Keratinocyte (primary cell): ENCODE results near the gene TNS3. TPM values are rescaled to one million over a fixed set of nuclear protein-coding genes. Genes with fewer than 3 reads are reported as not detected.

Source experiments
- DNase-seq: peaks from one replicate; pipeline ENCODE4 v3.0.0-alpha.2; 2011; ENCODE audit warnings: low read depth, missing footprints, low spot score
- FAIRE-seq: peaks from 2 replicates; lab custom pipeline; 2011; peaks lifted over from hg19 to GRCh38; lab: Jason Lieb, UNC
- H2AFZ ChIP-seq: 2 replicates; pipeline ENCODE4 v1.6.0; 2012; ENCODE audit warnings: low read length, control low read depth, inconsistent platforms; ENCODE audit not compliant: control insufficient read depth
- H3K27ac ChIP-seq: 2 replicates; pipeline ENCODE4 v1.5.1; 2011; ENCODE audit warnings: low read length; ENCODE audit not compliant: control insufficient read depth, insufficient read depth
- H3K27me3 ChIP-seq: 3 replicates; pipeline ENCODE4 v1.6.0; 2011; ENCODE audit warnings: low read length; ENCODE audit not compliant: control insufficient read depth, insufficient read depth; ENCODE audit errors: extremely low read depth
- H3K36me3 ChIP-seq, 2 experiments: 2 replicates in 1 of 2; 3 replicates in 1 of 2; pipeline ENCODE4 v1.5.1; 2011; ENCODE audit warnings: low read length in 2 of 2, mild to moderate bottlenecking in 1 of 2; ENCODE audit not compliant: control insufficient read depth in 2 of 2, insufficient read depth in 2 of 2; ENCODE audit errors: extremely low read depth in 1 of 2
- H3K4me1 ChIP-seq: 3 replicates; pipeline ENCODE4 v1.5.1; 2011; ENCODE audit warnings: low read length; ENCODE audit not compliant: control insufficient read depth, insufficient read depth; ENCODE audit errors: extremely low read depth
- H3K4me2 ChIP-seq: 3 replicates; pipeline ENCODE4 v1.6.0; 2011; ENCODE audit warnings: low read depth, low read length; ENCODE audit not compliant: control insufficient read depth, insufficient read depth; ENCODE audit errors: extremely low read depth
- H3K4me3 ChIP-seq, 3 experiments: fragments of 200-600 bp in 1 of 3; sonication (generic) in 1 of 3; 2 replicates in 2 of 3; 3 replicates in 1 of 3; pipeline ENCODE4 v1.5.1; 2011 to 2016; ENCODE audit warnings: low read length in 3 of 3, mild to moderate bottlenecking in 3 of 3, control low read depth in 2 of 3, inconsistent platforms in 1 of 3, low read depth in 1 of 3, mixed read lengths in 1 of 3, mixed run types in 1 of 3, moderate library complexity in 1 of 3; ENCODE audit not compliant: control insufficient read depth in 2 of 3, insufficient read depth in 2 of 3; ENCODE audit errors: extremely low read depth in 1 of 3
- H3K79me2 ChIP-seq: 2 replicates; pipeline ENCODE4 v1.6.0; 2012; ENCODE audit warnings: low read length; ENCODE audit not compliant: control insufficient read depth, insufficient read depth
- H3K9ac ChIP-seq: 3 replicates; pipeline ENCODE4 v1.6.0; 2011; ENCODE audit warnings: low read length; ENCODE audit not compliant: control insufficient read depth, insufficient read depth; ENCODE audit errors: extremely low read depth
- H3K9me1 ChIP-seq: 3 replicates; pipeline ENCODE4 v1.6.0; 2011; ENCODE audit warnings: low read length; ENCODE audit not compliant: control insufficient read depth, insufficient read depth; ENCODE audit errors: extremely low read depth
- H3K9me3 ChIP-seq: 2 replicates; pipeline ENCODE4 v1.5.1; 2012; ENCODE audit warnings: low read depth, low read length; ENCODE audit not compliant: control insufficient read depth
- H4K20me1 ChIP-seq: 3 replicates; pipeline ENCODE4 v1.6.0; 2011; ENCODE audit warnings: low read length; ENCODE audit not compliant: control insufficient read depth, insufficient read depth; ENCODE audit errors: extremely low read depth
- CTCF ChIP-seq, 3 experiments: IDR thresholded peaks in 1 of 3; conservative IDR thresholded peaks in 1 of 3; optimal IDR thresholded peaks in 1 of 3; 2 replicates in 2 of 3; 3 replicates in 1 of 3; pipeline versions ENCODE3 to v1.5.1; 2011; ENCODE audit warnings: low read length in 3 of 3, mild to moderate bottlenecking in 3 of 3, moderate library complexity in 2 of 3, control low read depth in 1 of 3, inconsistent platforms in 1 of 3; ENCODE audit not compliant: insufficient read depth in 2 of 3; ENCODE audit errors: extremely low read depth in 1 of 3
- EZH2 ChIP-seq: IDR thresholded peaks from one replicate; pipeline ENCODE4 v1.6.1; 2012; ENCODE audit warnings: inconsistent platforms, mild to moderate bottlenecking, low read length, moderate library complexity
- dilution Hi-C: fragments of 300-500 bp; cut with MboI; formaldehyde crosslinking; loops from one replicate; pipeline ENCODE4 v1.7.0; 2020; ENCODE audit warnings: low sequenced_read_pairs; ENCODE audit not compliant: extremely low pct_ligation_motif_present
- polyA plus RNA-seq, 5 experiments: library from polyadenylated mRNA; depleted of rRNA in 3 of 5; stranded (reverse) in 3 of 5; stranded (forward) in 1 of 5; unstranded in 1 of 5; fragments of >200 nt; gene quantifications; 1 replicate in 1 of 5; 2 replicates in 3 of 5; 3 replicates in 1 of 5; pipeline versions ENCODE4 v1.2.1 to v1.2.3, GENCODE V29; 2011 to 2012; ENCODE audit warnings: missing spikeins in 2 of 5, low read depth in 1 of 5, low replicate concordance in 1 of 5

Gene TNS3
- polyA plus RNA-seq, 1 donor (not counting 4 experiments of a cell fraction or from before 2014, with no cell fraction given) = 3.9 TPM

- H3K27ac ChIP-seq = no peak overlapping the region
- H3K36me3 ChIP-seq = no peaks in the 10 kb centered on the region
- no peak overlapping the region for H3K4me3 ChIP-seq
- dilution Hi-C loops = loop anchor here (25.0 kb wide), 1 partner anchor 103 kb away; no protein-coding TSS in a partner anchor
- H3K4me1 ChIP-seq = peaks cover 12% of the 10 kb centered on the region
- DNase-seq (no peak), FAIRE-seq (no peak)
- no peaks in the 10 kb centered on the region for H4K20me1 ChIP-seq
- H3K9me1 ChIP-seq = no peaks in the 10 kb centered on the region
- H3K4me2 ChIP-seq = no peak overlapping the region
- H2AFZ ChIP-seq = no peak overlapping the region
- H3K27me3 ChIP-seq = peaks cover 18% of the 10 kb centered on the region
- H3K79me2 ChIP-seq = no peaks in the 10 kb centered on the region
- TF ChIP-seq CTCF (optimal IDR thresholded peaks at IDR 0.05 in 1 of 3, IDR thresholded peaks at IDR 0.05 in 1 of 3, conservative IDR thresholded peaks at IDR 0.05 in 1 of 3; ENCODE audit: extremely low read depth in 1 of 3, insufficient read depth in 2 of 3, low read length in 3 of 3) (no peak), EZH2 (no peak)
- H3K9me3 ChIP-seq = no peaks in the 10 kb centered on the region
- no peak overlapping the region for H3K9ac ChIP-seq
Observed at GRCh38 chr7:47540387-47541350, 41.2 kb downstream of the TNS3 start.

- Histone ChIP-seq H3K4me1 (peaks cover 18% of the 10 kb centered on the region), H3K79me2 (no peaks in the 10 kb centered on the region), H4K20me1 (no peaks in the 10 kb centered on the region), H3K4me3 (no peak overlapping the region), H3K9ac (no peak overlapping the region), H3K9me1 (no peaks in the 10 kb centered on the region), H3K9me3 (no peaks in the 10 kb centered on the region), H3K27me3 (peaks cover 21% of the 10 kb centered on the region), H3K27ac (no peak overlapping the region), H3K36me3 (no peaks in the 10 kb centered on the region), H3K4me2 (no peak overlapping the region), H2AFZ (no peak overlapping the region)
- no peak for TF ChIP-seq EZH2
- no peak for TF ChIP-seq CTCF (optimal IDR thresholded peaks at IDR 0.05 in 1 of 3, IDR thresholded peaks at IDR 0.05 in 1 of 3, conservative IDR thresholded peaks at IDR 0.05 in 1 of 3; ENCODE audit: extremely low read depth in 1 of 3, insufficient read depth in 2 of 3, low read length in 3 of 3)
- FAIRE-seq (no peak), DNase-seq (no peak)
- dilution Hi-C loops = loop anchor here (25.0 kb wide), 1 partner anchor 103 kb away; no protein-coding TSS in a partner anchor
Observed at GRCh38 chr7:47540053-47540386, 41.9 kb downstream of the TNS3 start.
